Measurements from ENCODE around the gene ZNF141.
"Not testable (repeated sequence)": the region's sequence is repeated elsewhere in the genome, so short reads cannot be mapped to it uniquely, and the experiment has no call there.

Gene ZNF141

GRCh38 chr4:385934-386707, 48.5 kb downstream of the ZNF141 start:
- DNase-seq = no peak

GRCh38 chr4:386708-387105, 49.1 kb downstream of the ZNF141 start:
- DNase-seq = no peak

- no peak for DNase-seq
Observed at GRCh38 chr4:404006-404405, 66.4 kb downstream of the ZNF141 start.

- DNase-seq = not testable (repeated sequence)
Observed at GRCh38 chr4:408321-408720, 70.7 kb downstream of the ZNF141 start.

GRCh38 chr4:422587-422986, 85.0 kb downstream of the ZNF141 start:
- no peak for DNase-seq
